NB4 (cell line): Measurements from ENCODE around the gene DNAJC7.

ENCODE experiments used
- MAX ChIP-seq: IDR thresholded peaks from 2 replicates; pipeline ENCODE4 v1.6.1; 2011; ENCODE audit warnings: low read depth, low read length
- MYC ChIP-seq: IDR thresholded peaks from 2 replicates; pipeline ENCODE4 v1.6.1; 2011; ENCODE audit warnings: low read depth, low read length
- POLR2A ChIP-seq: IDR thresholded peaks from 2 replicates; pipeline ENCODE4 v1.6.1; 2011; ENCODE audit warnings: mild to moderate bottlenecking; ENCODE audit not compliant: insufficient read length; ENCODE audit errors: extremely low read depth
- TF ChIP-seq, protein P1 (sequence below): IDR thresholded peaks from one replicate; pipeline ENCODE4 v1.5.1; 2012; ENCODE audit warnings: low read depth, low read length

- TF ChIP-seq, protein P1, sequence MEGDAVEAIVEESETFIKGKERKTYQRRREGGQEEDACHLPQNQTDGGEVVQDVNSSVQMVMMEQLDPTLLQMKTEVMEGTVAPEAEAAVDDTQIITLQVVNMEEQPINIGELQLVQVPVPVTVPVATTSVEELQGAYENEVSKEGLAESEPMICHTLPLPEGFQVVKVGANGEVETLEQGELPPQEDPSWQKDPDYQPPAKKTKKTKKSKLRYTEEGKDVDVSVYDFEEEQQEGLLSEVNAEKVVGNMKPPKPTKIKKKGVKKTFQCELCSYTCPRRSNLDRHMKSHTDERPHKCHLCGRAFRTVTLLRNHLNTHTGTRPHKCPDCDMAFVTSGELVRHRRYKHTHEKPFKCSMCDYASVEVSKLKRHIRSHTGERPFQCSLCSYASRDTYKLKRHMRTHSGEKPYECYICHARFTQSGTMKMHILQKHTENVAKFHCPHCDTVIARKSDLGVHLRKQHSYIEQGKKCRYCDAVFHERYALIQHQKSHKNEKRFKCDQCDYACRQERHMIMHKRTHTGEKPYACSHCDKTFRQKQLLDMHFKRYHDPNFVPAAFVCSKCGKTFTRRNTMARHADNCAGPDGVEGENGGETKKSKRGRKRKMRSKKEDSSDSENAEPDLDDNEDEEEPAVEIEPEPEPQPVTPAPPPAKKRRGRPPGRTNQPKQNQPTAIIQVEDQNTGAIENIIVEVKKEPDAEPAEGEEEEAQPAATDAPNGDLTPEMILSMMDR: no peak
- TF ChIP-seq POLR2A: no peak
- no peak for TF ChIP-seq MAX
- no peak for TF ChIP-seq MYC
Measured at GRCh38 chr17:42002792-42003301, 14.4 kb downstream of the DNAJC7 start.
